Smooth muscle cell of the brain vasculature (primary cell): ENCODE results near the gene SPDYA.
"Not testable (repeated sequence)": the region's sequence is repeated elsewhere in the genome, so short reads cannot be mapped to it uniquely, and the experiment has no call there.

Source experiments
- DNase-seq: peaks from one replicate; pipeline ENCODE4 v3.0.0-alpha.2; 2012; ENCODE audit warnings: low read depth, low spot score

SPDYA gene

DNA sequence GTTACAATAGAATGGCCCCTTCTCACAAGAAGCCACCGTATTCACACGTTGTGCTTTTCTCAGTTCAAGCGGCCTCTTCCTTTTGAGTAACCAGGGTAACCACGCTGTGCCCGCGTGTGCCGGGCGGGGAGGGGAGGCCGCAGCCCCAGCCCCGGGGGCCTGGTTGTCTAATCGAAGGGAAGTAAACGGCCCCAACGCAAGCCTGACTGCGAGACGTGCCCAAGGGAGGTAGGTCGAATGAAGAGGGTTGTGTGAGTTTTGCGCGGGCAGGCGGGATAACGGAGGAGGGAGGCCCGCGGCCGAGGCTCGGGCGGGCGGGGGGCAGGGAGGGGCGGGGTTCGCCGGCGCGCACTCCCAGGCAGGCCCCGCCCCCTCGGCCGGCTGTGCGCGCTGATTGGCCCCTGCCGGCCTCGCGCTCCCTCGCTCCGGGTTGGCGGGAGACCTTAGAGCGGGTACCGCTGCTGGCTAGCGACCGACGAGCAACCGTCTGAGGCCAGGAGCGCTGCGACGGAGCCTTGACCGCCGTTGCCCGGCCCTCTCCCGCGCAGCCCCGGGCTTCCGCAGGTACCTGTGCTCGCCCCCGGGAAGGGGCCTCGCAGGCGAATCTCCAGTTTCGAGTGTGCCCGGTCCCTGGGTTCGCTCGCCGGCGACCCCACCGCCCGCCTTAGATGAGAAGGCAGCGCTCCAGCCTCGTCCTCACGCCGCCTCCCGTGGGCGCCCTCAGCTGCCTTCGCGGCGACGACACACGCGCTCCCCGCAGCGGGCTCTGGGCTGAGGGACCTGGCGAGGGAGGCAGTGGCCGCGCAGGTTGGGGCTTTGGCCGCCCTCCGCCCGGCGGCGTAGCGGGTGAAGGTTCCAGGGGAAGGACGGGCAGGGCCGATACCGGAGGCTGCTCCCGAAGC, at the start of gene SPDYA:
TSS of gene SPDYA (plus strand) at position 451 of the 902 bp plus-strand sequence. CDS start 5,181 bp downstream, outside the sequence.
- no peak for DNase-seq

DNA sequence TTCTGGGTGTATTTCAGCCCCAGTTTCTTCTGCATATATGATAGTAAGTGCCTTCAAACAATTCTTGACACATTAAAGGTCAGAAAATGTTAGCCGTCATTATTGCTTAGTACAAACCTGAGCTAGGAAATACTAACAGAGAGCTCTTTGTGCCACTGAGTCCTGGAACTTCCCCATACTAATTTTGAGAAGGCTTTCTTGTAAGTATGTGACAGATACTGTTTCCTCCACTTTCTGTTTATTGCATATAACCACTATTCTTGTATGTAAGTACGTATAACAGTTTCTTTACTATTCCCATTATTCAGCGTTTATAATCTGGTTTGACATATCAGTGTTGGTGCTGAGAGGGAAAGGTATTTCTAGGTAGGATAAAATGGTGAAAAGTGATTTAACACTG, 49.2 kb upstream of the SPDYA start:
- DNase-seq: no peak

DNA sequence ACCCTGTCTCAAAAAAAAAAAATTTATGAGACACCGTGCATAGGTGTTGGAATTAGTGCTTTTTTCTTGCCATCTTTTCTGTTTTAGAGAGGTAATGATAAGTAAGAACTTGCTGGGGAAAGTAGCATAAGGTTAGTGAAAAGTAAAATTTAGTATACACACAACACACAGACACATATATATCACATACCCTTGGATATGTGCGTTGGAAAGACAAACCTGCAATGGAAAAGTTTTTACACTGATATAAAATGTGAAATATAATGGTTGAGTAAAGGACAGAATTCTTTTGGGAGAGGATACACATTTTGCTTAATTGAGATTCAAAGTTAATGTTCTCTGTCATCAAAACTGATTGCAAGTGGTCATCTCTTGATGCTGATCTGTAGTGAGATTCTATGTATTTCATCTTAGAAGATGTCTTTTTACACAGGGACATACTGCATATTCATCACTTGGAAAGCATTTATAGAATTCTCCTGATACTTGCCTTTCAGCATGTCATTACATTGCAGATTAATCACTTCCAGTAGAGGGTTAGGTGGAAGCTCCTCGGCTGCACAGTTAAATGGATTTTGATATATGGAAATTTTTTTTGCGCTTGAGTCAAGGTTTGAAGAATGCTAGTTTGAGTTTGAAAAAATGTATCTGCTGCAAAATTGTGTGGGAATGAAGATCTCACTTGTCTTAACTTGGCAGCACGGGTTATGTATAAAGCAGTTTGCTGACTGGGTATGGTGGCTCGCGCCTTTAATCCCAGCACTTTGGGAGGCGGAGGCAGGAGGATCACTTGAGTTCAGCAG, 45.5 kb upstream of the SPDYA start:
- no peak for DNase-seq

DNA sequence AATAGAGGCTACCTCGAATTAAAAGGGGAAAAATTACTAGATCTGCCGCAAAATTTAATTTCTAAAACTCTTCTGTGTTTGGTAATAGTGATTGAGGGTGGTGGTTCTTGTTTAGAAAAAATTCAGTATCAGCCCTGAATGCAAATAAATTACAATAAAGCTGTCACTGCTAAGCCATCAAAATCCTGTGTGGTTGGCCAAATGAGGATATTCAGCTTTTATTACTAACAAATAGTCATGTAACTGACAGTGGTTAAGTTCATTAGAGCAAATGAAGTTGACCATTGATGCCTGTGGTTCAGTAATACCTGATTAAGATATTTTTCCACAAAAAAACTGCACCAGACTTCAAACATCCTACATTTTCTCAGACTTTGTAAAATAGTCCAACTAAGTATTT, 44.6 kb upstream of the SPDYA start:
- DNase-seq: no peak

DNA sequence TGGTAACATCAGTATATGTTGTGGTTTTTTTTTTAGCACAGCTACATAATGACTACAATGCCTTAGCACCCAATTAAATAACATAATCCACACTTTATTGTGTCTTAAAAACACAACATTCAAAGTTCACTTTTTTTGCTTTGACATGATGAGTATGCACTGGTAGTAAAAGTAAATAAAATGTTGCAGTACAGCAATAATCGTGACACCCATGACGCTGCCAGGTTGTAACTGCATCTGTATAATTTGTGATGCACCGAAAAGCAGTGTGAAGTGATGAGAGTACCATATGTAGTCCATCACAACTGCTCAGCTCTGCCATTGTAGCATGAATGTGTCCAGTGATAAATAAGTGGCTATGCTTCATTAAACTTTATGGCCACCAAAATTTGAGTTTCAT, 43.3 kb upstream of the SPDYA start:
- no peak for DNase-seq

DNA sequence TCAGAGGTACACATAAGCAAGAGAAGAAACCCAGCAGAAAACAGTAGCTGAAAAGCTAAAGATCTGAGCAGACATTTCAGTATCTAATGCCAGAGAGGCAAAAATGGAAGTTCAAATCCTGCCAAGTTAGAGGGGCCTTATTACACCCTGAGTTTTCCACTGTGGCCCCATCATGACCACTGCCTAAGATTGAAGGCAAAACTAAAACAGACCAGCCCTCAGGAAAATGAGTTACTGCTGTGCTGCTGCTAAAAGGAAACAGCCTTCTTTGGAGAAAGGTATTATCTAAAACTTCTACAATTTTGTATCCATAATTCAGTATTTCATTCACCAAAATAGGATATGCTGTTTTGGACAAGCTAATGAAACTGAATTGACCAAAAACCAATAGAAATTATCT, 42.2 kb upstream of the SPDYA start:
- DNase-seq: no peak

DNA sequence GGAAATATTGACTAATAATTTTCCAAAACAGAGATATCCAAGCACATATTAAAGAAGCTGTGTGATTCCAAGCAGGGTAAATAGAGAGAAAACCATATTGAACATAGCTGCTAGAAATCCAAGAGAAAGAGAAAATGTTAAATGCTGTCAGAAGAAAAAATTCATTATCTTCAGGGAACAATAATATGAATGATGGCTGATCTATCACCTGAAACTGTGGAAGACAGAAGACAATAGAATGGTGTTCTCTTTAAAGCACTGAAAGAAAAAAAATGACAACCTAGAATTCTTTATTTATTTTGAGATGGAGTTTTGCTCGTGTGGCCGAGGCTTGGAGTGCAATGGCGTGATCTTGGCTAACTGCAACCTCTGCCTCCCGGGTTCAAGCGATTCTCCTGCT, 41.7 kb upstream of the SPDYA start:
- DNase-seq: no peak

DNA sequence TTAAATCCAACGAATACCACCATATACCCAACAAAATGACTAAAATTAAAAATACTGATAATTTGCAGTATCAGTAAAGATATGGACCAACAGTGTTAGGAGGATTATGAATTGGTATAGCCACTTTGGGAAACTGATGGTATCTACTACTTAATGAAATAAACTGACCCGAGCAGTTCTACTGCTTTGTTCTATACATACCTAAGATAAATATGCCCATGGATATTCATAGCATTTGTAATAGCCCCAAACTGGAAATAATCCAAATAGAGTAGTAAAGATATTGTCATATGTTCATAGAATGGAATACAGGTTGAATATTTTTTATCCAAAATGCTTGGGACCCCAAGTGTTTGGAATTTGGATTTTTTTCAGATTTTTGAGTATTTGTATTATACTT, 38.3 kb upstream of the SPDYA start:
- no peak for DNase-seq

DNA sequence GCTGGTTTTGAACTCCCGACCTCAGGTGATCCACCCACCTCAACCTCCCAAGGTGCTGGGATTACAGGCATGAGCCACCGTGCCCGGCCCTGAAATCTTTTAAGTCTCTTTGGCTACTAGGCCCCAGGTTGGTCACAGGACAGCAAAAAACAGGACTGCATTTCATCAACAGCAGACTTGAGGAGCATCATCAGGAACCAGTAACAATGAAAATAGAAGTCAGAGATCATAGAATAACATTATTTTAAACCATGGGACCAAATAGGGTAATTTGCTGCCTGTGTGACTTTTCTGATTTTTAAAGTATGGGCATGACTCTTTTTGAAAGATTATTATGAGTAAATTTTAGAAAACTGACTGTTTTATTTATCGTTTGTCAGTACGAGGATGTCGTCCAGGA, 34.2 kb upstream of the SPDYA start:
- DNase-seq: no peak

DNA sequence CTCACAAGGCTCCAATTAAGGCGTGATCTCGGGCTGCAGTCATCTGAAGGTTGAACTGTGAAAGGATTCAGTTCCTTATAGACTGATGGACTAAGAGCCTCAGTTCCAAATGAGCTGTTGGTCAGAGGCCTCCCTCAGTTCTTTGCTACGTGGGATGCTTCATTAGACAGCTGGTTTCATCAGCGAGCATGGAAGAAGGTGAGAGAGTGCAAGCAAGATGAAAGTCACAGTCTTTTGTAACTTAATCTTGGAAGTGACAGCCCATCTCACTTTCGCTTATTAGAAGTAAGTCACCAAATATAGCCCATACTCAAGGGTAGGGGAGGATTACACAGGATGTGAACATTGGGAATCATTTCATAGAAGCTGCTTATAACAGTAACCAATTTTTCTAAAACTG, 32.2 kb upstream of the SPDYA start:
- DNase-seq: no peak

DNA sequence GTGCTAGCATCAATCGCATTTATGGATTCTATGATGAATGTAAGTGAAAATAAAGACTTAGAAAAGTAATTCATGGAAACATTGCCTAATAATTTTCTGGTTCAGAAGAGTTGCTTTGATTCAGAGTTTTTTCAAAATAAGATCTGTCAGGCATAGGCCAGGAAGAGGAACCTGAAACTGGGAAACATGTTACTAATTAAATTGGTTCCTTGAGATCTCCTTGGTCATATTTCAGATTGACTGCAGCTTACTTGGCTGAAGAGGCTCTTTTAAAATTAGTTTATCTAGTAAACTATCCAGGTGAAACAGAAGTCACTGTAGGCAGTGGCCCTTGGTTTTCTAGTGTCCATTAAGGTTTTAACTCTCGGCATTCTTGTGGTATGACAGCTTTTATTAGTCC, 31.6 kb upstream of the SPDYA start:
- DNase-seq: no peak

DNA sequence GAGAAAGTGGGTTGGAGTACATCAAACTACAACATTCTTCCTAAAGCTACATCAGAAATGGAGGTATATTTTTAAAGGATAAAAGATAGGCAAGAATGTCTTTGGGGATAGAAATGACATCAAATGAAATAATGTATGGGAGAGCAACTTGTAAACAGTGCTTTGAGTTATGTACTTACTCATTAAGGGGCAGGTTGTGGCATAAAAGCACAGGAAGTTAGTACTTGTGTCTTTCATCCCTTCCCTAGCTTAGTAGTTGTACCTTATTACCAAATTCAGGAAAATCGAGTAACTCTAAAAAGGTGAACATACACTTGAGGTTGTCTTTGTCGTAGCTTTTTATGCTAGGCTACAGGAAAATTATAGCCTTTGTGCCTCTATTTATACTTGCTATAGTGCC, 30.1 kb upstream of the SPDYA start:
- DNase-seq: no peak

DNA sequence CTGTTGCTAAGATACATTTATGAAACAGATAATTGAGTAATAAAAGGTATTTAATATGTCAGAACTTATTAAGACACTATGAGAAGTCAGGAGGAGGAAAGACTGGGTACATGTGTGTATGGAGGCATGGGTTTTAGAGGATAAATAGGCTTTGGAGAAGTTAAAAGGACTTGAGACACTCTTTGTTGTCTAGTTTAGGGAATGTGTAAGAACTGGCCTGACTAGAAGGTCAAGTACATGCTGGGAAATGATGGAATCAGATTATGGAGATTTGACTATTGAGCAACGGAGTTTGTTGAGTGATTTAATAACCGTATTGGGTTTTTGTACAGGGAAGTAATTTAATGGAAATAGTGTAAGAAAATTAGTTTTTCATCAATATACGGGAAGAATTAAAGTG, 28.2 kb upstream of the SPDYA start:
- no peak for DNase-seq

DNA sequence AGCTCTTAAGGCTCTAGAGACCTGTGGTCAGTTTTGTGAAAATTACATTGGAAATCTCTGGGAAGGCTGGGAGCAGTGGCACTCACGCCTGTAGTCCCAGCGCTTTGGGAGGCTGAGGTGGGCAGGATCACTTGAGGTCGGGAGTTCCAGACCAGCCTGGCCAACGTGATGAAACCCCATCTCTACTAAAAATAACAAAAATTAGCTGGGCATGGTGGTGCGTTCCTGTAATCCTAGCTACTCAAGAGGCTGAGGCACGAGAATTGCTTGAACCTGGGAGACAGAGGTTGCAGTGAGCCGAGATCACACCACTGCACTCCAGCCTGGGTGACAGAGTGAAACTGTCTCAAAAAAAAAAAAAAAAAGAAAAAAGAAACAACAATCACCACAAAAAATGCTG, 26.1 kb upstream of the SPDYA start:
- DNase-seq: not testable (repeated sequence)

DNA sequence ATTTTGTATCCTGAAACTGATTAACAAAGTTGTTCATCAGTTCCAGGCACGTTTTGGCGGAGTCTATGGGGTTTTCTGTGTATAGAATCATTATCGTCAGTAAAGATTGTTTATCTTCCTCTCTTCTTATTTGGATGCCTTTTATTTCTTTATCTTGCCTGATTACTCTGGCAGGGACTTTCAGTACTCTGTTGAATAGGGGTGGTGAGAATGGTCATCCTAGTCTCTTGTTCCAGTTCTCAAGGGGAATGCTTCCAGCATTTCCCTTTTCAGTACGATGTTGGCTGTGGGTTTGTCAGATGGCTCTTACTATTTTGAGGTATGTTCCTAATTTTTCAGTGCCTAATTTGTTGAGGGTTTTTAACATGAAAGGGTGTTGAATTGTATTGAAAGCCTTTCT, 14.0 kb upstream of the SPDYA start:
- no peak for DNase-seq

DNA sequence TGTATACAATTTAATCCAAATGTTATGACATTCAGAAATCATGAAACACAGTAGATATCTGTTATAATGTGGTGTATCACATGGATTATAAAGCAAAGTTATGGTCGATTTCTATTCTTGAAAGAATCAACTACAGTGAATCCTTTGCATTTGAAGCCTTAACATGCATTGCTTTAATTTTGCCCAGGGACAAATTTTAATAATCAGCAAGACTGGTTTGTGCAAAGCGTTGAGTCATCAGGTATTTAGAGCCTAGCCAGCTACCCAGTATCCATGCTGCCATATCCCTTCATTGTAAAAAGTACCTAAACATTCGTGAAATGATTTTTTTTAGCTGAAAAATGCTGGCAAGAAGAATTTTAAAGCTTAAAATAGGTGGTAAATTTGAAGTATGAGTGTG, 8.9 kb upstream of the SPDYA start:
- no peak for DNase-seq

DNA sequence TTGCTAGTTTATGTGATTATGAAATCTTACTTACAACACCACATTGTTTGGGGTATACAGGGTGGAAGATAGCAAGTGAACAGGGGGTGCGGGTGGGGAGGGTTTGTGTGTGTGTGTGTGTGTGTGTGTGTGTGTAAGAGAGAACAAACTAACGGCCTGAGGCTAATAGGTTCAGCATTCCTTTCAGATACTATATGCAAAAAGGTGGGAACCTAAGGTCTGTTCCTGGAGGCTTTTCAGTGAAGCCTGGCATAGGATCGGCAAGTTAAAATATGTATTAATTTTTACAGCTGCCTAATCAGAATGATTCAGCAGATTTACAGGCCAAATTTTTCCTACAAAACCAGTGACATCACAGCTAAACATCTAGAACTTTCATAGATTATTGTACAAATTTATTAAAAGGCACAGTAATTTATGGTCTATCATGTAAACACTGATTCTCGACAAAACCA, 7.6 kb upstream of the SPDYA start:
- no peak for DNase-seq

DNA sequence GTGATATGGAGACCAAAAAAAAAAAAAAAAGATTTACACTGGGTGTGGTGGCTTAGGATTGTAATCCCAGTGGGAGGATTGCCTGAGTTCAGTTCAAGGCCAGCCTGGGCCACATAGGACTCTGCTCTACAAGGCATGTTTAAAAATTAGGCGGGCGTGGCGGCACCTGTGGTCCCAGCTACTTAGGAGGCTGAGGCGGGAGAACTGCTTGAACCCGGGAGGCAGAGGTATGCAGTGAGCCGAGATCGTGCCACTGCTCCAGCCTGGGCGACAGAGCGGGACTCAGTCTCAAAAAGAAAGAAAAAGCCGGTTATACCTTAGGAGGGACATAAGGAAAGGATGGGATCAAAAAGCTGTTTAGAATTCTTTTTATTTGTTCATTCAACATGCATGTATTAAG, 707 bp upstream of the SPDYA start:
- DNase-seq: no peak

DNA sequence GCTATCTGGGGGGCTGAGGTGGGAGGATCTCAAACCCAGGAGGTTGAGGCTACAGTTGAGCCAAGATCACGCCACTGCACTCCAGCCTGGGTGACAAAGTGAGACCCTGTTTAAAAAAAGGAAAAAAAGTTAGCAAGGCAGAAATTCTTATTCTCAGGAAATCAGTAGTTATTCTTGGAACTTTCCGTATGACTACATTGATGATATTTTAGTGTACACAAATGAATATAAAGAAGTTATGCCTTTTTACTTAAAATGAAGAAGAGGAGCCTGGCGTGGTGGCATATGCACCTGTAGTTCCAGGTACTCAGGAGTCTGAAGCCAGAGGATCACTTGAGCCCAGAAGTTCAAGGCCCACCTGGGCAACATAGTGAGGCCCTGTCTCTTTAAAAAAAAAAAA, 7.4 kb downstream of the SPDYA start:
- no peak for DNase-seq

DNA sequence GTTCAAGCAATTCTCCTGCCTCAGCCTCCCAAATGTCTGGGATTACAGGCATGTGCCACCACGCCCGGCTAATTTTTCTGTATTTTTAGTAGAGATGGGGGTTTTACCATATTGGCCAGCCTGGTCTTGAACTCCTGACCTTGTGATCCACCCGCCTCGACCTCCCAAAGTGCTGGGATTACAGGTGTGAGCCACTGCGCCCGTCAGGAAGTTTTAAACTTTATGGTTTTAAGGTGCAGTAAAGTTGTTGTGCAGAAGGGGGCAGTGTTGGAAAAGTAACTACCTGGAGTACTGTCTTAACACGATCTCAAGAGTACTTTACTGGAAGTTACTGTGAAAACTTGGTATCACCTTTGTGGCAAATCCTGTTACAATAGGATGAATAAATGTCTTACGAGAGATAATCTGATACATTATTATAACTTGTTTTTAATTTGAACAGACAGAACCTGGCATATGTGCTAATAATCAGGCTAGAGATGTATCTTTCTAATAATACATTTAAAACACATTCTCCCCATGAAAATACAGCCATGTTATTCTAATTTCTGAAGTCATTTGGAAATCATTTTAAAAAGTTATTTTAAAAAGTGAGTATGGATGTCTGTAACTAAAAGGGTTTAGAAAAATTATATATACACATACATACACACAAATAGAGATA, 10.8 kb downstream of the SPDYA start:
- no peak for DNase-seq

DNA sequence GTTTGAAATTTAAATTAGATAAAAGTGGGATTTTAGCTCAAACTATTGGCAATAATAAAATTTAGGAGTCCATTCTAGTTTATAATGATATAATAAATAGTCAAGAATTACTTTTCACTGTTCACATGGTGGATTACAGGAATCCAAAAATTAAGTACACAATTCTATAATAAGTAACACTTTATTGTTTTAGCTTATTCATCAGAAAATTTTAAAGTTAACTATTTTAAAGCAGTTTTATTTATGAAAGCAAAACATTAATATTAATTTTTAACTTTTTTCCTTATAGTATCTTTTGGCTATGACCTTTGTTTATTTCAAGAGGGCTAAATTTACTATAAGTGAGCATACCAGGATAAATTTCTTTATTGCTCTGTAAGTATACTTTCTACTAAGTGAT, 11.4 kb downstream of the SPDYA start:
- DNase-seq: no peak

DNA sequence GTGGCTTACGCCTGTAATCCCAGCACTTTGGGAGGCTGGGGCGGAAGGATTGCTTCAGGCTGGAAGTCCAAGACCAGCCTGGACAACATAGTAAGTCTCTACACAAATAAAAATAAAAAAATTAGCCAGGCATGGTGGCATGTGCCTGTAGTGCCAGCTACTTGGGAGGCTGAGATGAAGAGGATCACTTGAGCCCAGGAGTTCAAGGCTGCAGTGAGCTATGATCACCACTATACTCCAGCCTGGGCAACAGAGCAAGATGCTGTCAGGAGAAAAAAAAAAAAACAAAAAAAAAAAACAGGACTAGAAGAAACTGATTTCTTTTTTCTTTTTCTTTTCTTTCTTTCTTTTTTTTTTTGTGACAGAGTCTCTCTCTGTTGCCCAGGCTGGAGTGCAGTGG, 13.6 kb downstream of the SPDYA start:
- no peak for DNase-seq
